HG03045 (cell line): ENCODE data around the gene TOR4A.
"Not testable (repeated sequence)": the region's sequence is repeated elsewhere in the genome, so short reads cannot be mapped to it uniquely, and the experiment has no call there.

Experiments used
- ATAC-seq: cut with Tn5 transposase; IDR thresholded peaks from one replicate; pipeline ENCODE4 v1.9.1; 2021; ENCODE audit warnings: mild to moderate bottlenecking, moderate library complexity; ENCODE audit not compliant: unreplicated experiment

TOR4A gene

GRCh38 chr9:137237759-137238726 is 39.5 kb upstream of the TOR4A start:
- ATAC-seq: no peak

DNA sequence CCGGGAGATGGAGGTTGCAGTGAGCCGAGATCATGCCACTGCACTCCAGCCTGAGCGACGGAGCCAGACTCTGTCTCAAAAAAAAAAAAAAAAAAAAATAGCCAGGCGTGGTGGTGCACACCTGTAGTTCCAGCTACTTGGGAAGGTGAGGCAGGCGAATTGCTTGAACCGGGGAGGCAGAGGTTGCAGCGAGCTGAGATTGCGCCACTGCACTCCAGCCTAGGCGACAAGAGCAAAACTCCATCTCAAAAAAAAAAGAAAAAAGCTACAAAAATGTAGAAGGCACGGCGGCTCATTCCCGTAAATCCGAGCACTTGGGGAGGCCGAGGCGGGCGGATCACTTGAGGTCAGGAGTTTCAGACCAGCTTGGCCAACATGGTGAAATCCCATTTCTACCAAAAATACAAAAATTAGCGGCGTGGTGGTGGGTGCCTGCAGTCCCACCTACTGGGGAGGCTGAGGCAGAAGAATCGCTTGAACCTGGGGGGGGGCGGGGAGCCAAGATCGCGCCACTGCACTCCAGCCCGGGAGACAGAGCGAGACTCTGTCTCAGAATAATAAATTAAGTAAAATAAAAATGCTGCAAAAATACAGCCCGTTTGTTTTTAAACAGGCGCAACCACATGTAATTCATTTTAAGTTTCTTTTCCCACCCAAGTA is 37.9 kb upstream of the TOR4A start:
- ATAC-seq: not testable (repeated sequence)

GRCh38 chr9:137240318-137240840 is 37.1 kb upstream of the TOR4A start:
- ATAC-seq: peak; percentile 15

GRCh38 chr9:137240841-137241489 is 36.6 kb upstream of the TOR4A start, which contains the start of gene TUBB4B:
TUBB4B (plus strand) TSS chr9:137241287; CDS start chr9:137241361, 74 bp downstream.
- peak; percentile 68 for ATAC-seq

- ATAC-seq: peak; percentile 5
Measured at GRCh38 chr9:137241490-137242268, 35.8 kb upstream of the TOR4A start.

- no peak for ATAC-seq
Measured at GRCh38 chr9:137242269-137243203, 35.0 kb upstream of the TOR4A start.

- not testable (repeated sequence) for ATAC-seq
Measured at GRCh38 chr9:137243266-137243625, 34.3 kb upstream of the TOR4A start.

DNA sequence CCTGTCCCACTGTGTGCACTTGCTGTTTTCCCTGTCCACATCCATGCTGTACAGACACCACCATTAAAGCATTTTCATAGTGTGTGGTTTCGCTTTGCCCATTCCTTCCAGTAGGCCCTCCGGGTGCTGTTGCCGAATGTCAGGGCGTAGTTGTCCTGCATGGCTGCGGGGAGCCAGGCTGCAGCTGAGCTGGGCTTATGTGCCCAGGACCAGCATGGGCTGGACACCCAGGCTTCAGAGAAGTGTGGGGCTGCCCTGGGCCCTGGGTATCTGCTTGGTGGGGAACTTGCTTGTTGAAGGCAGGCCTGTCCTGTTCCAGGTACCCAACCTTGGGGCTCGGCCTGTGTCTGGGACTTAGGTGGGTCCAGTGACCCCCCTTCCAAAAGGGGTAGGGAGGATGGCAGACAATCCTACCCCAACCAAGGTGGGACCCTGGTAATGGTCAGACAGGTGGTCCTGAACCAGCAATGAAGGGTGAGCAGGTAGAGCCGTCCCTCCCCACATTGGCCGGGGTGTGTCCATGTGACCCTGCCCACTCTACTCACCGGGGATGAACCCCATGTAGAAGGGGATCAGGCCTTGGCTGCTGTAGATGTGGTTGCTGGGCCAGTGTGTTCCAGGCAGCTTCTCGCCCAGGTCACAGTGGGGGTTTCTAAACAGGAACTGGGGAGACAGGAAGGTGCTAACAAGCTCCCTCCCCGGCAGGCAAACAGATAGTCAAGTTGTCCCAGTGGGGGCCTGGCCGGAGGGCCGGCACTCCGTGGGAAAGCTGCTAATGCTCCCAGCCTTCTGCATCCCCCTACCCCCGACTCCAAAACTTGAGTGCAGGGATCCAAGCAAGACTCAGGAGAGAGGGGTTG is 33.7 kb upstream of the TOR4A start:
- no peak for ATAC-seq

DNA sequence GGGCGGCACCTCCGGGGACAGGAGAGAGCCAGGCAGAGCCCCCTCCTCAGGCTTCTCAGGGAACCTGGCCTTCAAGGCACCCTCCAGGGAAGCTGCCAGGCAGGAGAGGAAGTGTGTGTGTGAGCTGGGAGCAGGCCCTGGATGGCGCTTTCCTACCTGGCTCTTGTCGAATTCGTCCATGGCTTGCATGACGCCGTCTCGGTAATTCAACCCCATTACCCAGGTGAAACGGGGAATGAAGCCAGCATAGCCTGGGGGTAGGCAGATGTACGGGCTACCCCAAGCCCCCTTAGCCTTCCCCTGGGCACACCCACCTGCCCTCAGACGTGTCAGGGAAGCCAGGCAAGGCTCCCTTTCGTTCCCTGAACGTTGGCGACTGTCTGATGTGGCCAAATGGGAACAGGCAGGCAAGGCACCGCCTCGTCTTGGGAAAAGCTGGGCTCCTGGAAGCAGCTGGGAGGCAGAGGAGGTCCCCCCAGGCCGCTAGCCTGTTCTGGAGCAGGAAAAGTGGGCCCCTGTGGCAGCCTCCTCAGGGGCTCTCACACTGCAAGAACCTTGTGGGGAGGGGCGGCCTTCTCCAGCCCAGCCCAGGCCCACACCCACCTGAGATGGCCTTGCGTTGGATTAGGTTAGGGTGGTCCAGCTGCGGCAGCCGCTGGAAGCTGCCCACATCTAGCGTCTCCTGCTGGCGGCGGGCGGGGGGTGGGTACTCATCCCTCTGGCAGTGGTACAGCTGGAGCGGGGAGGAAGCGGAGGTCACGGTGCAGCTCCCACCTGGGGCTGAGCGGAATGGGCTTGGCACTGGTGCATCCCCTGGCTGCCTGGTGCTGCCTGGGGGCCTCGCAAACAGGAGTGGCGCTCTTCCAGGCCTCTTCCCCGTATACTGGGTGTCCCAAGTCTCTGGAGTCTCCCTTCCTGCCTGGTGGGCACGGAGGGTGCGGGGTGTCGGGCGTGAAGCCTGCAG is 32.8 kb upstream of the TOR4A start:
- ATAC-seq: no peak

DNA sequence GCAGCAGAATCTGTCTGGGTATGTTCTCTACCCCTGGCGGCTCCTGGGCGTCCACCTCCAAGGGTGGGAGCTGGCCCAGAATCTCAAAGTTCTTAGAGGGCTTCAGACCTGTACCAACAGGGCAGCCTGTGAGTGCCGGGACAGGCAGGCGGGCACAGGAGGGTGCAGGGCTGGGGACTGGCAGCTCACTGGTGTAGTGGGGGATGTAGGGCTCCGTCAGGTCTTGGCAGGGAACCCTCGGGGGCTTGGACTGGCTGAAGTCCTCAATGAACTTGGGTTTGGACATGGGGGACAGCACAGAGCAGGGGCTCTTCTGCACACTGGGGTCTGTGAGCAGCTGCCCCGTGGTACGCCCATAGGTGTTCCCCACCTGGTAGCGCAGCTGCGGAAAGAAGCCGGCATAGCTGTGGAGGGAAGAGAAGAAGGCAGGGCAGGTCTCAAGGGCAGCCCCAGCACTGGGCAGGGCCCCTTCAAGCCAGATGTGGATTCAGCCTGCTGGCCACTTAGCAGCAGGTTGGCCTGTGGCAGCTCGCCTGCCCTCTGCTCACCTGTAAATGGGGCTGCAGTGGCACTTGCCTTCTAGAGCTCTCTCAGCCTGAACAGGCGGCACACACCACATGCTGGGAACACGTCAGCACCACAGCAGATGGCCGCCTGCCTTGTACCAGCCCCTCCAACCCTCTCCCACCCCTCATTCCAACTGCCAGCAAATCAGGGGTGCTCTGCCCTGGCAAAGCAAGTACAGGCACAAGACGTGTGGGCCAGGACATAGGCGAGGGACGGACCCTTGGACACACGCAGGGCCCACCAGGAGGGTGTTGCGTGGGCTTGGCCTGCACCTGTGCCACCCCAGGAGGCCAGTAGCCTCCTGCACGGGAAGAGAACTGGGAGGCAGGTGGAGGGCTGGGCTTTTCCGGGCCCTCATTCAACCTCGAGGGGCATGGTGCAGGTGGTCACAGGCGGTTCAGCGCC is 31.8 kb upstream of the TOR4A start:
- no peak for ATAC-seq

DNA sequence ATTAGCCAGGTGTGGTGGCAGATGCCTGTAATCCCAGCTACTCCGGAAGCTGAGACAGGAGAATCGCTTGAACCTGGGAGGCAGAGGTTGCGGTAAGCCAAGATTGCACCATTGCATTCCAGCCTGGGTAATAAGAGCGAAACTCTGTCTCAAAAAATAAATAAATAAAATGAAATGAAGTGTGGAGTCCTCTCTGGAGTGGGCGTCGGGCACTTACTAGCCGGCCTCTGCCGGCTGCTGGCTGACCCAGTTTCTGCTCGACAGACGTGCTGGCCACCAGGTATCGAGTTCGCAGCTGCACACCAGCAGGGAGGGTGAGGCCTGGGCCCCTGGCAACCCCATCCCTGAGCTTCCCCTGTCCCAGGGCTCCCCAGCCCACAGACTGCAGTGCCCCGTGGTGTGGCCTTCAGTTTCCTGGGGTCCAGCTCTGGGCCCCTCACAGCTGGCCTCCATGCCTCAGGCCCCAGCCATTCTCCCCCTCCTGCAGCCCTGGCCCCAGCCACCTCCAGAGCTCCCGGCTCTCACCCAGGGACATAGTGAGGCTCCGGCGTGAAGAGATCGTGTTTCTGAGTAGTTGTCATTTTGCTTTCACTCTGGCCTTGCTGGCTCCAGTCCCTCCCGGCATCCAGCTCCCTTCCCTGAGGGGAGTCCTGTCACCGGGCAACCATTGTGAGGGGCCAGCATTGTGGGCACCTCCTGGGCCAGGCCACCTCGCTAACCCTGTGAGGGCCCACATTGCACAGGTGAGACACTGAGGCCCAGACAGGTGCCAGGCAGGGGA is 30.2 kb upstream of the TOR4A start:
- ATAC-seq: no peak

DNA sequence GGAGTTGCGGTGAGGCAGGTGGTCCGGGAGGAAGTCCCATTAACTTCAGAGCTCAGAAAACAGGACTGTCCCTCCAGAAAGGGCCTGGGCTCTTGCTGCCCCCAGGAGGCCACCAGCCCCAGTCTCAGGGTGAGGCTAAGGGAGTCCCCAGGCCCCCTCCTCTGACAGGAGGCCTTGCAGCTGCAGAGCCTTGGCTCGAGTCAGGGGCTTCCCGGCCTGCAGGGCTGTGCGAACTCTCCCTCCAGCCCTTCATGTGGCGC is 29.7 kb upstream of the TOR4A start:
- no peak for ATAC-seq

DNA sequence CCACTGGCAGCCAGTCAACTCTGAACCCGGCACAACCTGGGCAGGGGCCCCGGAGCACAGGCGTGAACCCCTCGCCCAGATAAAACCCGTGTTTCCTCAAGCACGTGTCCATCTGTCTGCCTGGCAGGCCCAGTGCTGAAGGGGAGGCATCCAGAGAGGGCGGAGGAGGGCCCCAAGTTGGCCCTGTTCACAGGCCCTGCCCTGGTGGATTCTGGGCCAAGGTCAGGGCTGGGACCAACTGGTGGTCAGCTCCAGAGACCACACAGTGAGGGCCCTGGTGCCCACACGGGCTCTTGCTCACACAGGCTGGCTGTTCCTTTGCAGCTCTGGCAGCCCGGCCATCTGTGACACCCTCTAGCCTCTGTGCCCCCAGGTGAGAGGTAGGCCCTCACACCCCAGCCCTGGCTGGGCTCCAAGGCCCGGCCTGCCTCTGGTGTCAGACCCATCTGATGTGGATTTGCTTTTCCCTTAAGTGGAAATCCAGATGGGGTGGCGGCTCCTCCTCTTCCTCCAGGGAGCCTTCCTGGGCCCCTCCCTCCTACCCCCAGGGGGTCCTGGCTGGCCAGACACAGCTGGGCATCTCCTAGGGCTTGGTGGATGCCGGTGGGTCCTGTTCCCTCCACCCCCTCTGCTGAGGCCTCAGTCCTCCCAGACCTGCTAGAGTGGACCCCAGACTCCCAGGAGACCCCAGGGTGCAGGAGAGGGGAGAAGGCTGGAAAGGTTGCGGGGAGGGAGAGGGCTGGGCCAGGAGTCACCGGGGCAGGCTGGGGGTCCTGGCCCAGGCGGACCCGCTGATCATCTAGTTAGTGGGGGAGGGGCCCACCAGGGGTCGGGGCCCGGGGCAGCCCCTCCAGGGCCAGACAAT is 27.0 kb upstream of the TOR4A start:
- ATAC-seq: no peak

- ATAC-seq: no peak
Measured at GRCh38 chr9:137251194-137251461, 26.4 kb upstream of the TOR4A start, which contains the start of gene STPG3. STPG3 (plus strand) TSS chr9:137251286; CDS start chr9:137251287, 1 bp downstream.
